DMS114 treated with DMSO at 0.1 percent for 48 hours (cell line): ENCODE measurements around the gene CAMK2D.

ENCODE experiments used
- DNase-seq: peaks from one replicate; lab custom pipeline; 2025; ENCODE audit not compliant: unreplicated experiment; lab: John Stamatoyannopoulos, UW

Gene CAMK2D

GRCh38 chr4:113537628-113538027 is 223.9 kb downstream of the CAMK2D start:
- no peak for DNase-seq

- DNase-seq, result no peak
Measured at GRCh38 chr4:113537203-113537602, 224.3 kb downstream of the CAMK2D start.

GRCh38 chr4:113534711-113535110 is 226.8 kb downstream of the CAMK2D start:
- DNase-seq, result no peak

- DNase-seq, result no peak
Measured at GRCh38 chr4:113531572-113531971, 230.0 kb downstream of the CAMK2D start.

- DNase-seq, result no peak
Measured at GRCh38 chr4:113528395-113528794, 233.1 kb downstream of the CAMK2D start.

- DNase-seq, result no peak
Measured at GRCh38 chr4:113525521-113525920, 236.0 kb downstream of the CAMK2D start.

GRCh38 chr4:113524505-113525186 is 236.9 kb downstream of the CAMK2D start:
- no peak for DNase-seq

GRCh38 chr4:113524096-113524495 is 237.4 kb downstream of the CAMK2D start:
- DNase-seq, result no peak

GRCh38 chr4:113522433-113522832 is 239.1 kb downstream of the CAMK2D start:
- DNase-seq, result no peak

- no peak for DNase-seq
Measured at GRCh38 chr4:113513382-113513781, 248.2 kb downstream of the CAMK2D start.

- no peak for DNase-seq
Measured at GRCh38 chr4:113512880-113513279, 248.7 kb downstream of the CAMK2D start.

GRCh38 chr4:113511944-113512343 is 249.6 kb downstream of the CAMK2D start:
- DNase-seq, result no peak

GRCh38 chr4:113509851-113510250 is 251.7 kb downstream of the CAMK2D start:
- DNase-seq, result no peak

GRCh38 chr4:113505044-113505443 is 256.5 kb downstream of the CAMK2D start:
- DNase-seq, result no peak

GRCh38 chr4:113504422-113504821 is 257.1 kb downstream of the CAMK2D start:
- DNase-seq, result no peak

GRCh38 chr4:113503691-113504090 is 257.8 kb downstream of the CAMK2D start:
- DNase-seq, result no peak

GRCh38 chr4:113502906-113503305 is 258.6 kb downstream of the CAMK2D start:
- DNase-seq, result no peak

GRCh38 chr4:113502476-113502875 is 259.1 kb downstream of the CAMK2D start:
- no peak for DNase-seq

GRCh38 chr4:113500424-113500823 is 261.1 kb downstream of the CAMK2D start:
- no peak for DNase-seq

GRCh38 chr4:113499696-113500095 is 261.8 kb downstream of the CAMK2D start:
- DNase-seq, result no peak

GRCh38 chr4:113499166-113499565 is 262.4 kb downstream of the CAMK2D start:
- no peak for DNase-seq

GRCh38 chr4:113497154-113497884 is 264.2 kb downstream of the CAMK2D start:
- no peak for DNase-seq

GRCh38 chr4:113496698-113497097 is 264.8 kb downstream of the CAMK2D start:
- no peak for DNase-seq
